SU-DHL-6 (cell line): ENCODE data around the gene DTX2.
"Not testable (repeated sequence)": the region's sequence is repeated elsewhere in the genome, so short reads cannot be mapped to it uniquely, and the experiment has no call there.

ENCODE experiments used
- CTCF ChIP-seq: fragments of 200-600 bp; sonication (generic); IDR thresholded peaks from one replicate; pipeline ENCODE4 v1.5.1; 2017; ENCODE audit warnings: antibody characterized with exemption, mild to moderate bottlenecking, low read length, moderate library complexity; ENCODE audit not compliant: insufficient read depth, poor library complexity, severe bottlenecking
- EZH2phosphoT487 ChIP-seq: fragments of 200-600 bp; sonication (generic), shearing (Covaris generic); conservative IDR thresholded peaks from 2 replicates; pipeline ENCODE4 v1.6.1; 2018; ENCODE audit warnings: mild to moderate bottlenecking, antibody characterized with exemption, low read length, moderate library complexity, mixed read lengths

GRCh38 chr7:76421097-76421496 lies 40.4 kb upstream of the DTX2 start:
- TF ChIP-seq CTCF, EZH2phosphoT487: not testable (repeated sequence)
